SK-N-MC (cell line): Measurements from ENCODE around the gene LRRC75B.
"Not testable (repeated sequence)": the region's sequence is repeated elsewhere in the genome, so short reads cannot be mapped to it uniquely, and the experiment has no call there.

Source experiments
- EZH2 ChIP-seq: fragments of 200-600 bp; sonication (generic); IDR thresholded peaks from one replicate; pipeline ENCODE4 v1.6.1; 2017; ENCODE audit warnings: antibody characterized with exemption
- FOXP2 ChIP-seq: optimal IDR thresholded peaks from 2 replicates; pipeline ENCODE3; 2011; ENCODE audit warnings: mild to moderate bottlenecking, moderate library complexity; ENCODE audit not compliant: insufficient read depth; ENCODE audit errors: extremely low read length, control extremely low read depth
- POLR2AphosphoS5 ChIP-seq: IDR thresholded peaks from 2 replicates; pipeline ENCODE4 v1.6.1; 2012; ENCODE audit warnings: mild to moderate bottlenecking, low read depth, low read length, borderline replicate concordance

DNA sequence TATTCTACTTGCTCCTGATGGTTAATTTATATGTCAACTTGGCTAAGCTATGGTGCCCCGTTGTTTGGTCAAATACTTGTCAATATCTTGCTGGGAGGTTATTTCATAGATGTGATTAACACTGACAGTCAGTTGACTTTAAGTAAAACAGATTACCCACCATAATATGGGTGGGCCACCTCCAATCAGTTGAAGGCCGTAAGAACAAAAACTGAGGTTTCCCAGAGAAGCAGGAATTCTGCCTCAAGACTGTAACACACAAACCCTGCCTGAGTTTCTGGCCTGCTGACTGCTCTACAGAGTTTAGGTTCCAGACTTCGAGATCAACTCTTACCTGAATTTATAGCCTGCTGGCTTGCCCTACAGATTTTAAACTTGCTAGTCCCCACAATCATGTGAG, 43.6 kb upstream of the LRRC75B start:
- not testable (repeated sequence) for TF ChIP-seq EZH2, POLR2AphosphoS5, FOXP2
